GM12873 (cell line): ENCODE measurements around the gene TIMP1.

Experiments used
- CTCF ChIP-seq: IDR thresholded peaks from 2 replicates; pipeline ENCODE4 v1.5.1; 2012; ENCODE audit warnings: low read depth, mild to moderate bottlenecking, moderate library complexity, low read length, control low read depth; ENCODE audit not compliant: insufficient read depth; ENCODE audit errors: missing control alignments

TIMP1 gene

GRCh38 chrX:47581731-47582647 lies at the start of gene TIMP1:
Gene TIMP1, plus strand, starts transcription at chrX:47582436. Its CDS starts 980 bp downstream, at chrX:47583416.
- no peak for TF ChIP-seq CTCF

DNA sequence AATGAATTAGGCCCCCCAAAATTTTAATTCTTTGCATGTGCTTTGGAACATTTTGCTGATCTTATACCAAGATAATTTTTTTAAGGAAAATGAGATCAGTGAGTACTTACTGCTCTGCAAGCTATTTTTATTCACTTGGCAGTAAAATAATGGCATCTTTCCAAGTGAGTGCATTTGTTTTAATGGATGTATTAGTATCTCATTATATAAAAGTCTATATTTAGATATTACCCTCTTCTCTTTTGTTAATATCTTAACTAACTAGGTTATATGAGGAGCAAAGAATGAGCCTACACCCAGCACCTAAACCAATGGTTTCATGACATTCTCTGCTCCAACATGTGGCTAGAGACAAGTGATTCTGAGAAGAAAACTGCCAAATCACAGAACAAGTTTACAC lies 42.4 kb upstream of the TIMP1 start:
- TF ChIP-seq CTCF, result no peak

GRCh38 chrX:47540754-47541538 lies 41.3 kb upstream of the TIMP1 start:
- peak; percentile 40 for TF ChIP-seq CTCF

DNA sequence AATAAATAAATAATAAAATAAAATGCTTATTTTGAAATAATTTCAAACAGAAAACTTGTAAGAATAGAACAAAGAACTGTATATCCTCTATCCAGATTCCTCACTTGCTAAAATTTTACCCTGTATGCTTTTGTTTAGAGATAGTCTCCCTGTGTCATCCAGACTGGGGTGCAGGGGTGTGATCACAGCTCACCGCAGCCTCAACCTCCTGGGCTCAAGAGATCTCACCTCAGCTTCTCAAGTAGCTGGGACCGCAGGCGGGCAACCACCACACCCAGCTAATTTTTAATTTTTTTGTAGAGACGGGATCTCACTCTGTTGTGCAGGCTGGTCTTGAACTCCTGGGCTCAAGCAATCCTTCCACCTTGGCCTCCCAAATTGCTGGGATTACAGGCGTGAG lies 38.7 kb upstream of the TIMP1 start:
- TF ChIP-seq CTCF, result no peak

DNA sequence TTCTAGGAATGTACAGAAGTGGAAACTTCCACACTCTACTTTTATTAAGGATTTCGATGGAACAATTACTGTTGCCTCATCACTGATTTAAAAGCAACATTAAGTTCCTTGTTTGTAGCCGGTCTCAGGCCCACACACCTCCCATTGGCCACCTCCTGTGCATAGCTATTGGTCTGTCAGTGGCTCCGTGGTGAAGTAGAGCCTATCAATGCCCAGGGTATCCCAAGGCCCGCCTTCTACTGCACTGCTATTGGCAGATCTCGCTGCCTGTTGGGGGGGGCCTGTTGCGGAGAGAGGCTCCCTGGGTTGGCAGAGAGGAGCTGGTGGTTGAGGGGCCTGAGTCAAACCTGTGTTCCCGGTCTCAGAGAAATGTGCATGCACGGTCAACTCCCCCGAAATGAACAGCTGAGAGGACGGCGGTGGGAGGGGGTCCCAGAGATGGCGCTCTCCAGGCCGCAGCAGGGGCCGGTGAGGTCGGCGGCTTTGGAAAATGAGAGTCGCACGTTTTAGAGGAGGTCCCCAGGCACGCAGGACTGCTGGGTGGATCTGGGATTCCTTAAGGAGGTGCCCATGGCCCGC lies 26.1 kb upstream of the TIMP1 start:
- no peak for TF ChIP-seq CTCF

- no peak for TF ChIP-seq CTCF
Observed at GRCh38 chrX:47558436-47558835, 23.8 kb upstream of the TIMP1 start.
